GM21717 (cell line): ENCODE measurements around the gene RNGTT.
"Not testable (repeated sequence)": the region's sequence is repeated elsewhere in the genome, so short reads cannot be mapped to it uniquely, and the experiment has no call there.

ENCODE experiments used
- ATAC-seq: cut with Tn5 transposase; IDR thresholded peaks from one replicate; pipeline ENCODE4 v1.9.1; 2021; ENCODE audit warnings: mild to moderate bottlenecking, moderate library complexity; ENCODE audit not compliant: unreplicated experiment

RNGTT gene

DNA sequence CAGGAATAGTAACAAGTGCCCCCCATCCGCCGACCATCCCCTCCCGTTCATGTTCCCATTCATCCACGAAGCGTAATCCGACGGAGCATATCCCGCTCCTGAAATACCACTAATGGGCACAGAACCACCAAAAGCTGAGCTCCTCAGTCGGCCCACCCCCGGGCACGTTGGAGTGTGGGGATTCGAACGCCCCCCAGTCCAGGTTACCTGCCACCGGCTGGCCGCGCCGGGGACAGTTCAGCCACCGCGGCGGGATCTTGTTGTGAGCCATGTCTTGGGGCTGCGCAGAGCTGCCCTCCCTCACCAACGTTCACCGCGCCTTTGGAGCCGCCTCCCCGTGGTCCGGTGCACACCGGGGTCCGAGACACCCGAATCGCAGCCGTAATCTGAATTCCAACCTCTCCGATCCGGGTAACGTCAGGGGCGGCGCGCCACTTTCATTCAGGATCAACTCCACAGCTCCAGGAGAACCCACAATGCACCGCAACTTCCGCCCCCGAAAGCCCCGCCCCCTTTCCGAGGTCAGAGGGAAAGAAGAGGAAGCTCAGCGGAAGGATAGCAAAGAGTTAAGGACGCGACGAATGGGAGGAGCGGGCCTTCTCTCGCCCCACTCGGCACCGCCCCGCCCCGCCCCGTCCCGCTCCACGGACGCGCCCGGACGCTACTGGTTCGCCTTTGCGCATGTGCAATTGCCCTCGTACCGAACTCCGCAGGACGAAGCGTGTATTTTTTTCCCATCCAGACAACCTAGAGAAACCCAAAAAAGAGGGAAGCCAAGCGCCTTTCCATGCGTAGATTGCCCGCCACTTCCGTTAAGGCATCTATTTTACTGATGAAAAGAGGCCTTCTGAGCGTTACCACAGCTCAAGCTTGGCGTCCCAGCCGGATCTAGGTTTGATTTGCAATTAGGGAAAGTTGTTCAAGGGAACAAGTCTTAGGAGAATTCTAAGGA is at the start of gene RNGTT:
Gene RNGTT, minus strand, starts transcription at position 480 of the 952 bp plus-strand sequence. Its CDS starts 209 bp downstream, at position 271.
- ATAC-seq: peak; percentile 95

DNA sequence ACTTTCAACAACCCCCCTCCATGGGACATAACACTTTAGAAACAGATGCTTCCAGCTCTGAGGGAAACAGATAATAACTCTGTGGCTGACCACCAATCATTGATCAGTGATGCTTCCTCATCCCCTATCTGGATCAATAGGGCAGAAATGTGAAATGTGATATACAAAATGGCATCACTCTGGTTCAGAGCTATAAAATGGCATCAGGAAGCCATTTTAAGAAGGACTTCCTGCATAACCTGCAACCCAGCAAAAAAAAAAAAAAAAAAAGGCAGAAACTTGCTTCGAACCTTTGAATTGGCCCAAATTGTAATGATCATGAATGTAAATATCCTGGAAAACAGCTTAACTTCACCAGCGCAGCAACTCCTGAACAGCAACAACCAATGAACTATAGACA is 48.0 kb upstream of the RNGTT start:
- ATAC-seq: no peak

DNA sequence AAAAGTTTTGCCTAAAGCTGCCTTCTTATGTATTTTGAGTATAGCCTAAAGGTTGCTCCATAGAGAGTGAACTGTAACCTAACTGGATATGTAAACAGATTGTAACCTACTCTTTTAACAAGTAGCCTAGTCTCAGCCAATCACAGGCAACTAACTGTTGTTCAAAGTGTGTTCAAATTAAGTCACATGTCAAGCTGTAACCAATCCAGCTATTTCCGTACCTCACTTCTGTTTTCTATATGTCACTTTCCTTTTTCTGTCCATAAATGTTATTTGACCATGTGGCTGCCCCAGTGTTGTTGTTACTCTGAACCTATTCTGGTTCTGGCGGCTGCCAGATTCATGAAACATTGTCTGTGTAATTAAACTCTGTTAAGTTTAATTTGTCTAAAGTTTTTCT is 47.4 kb upstream of the RNGTT start:
- no peak for ATAC-seq

DNA sequence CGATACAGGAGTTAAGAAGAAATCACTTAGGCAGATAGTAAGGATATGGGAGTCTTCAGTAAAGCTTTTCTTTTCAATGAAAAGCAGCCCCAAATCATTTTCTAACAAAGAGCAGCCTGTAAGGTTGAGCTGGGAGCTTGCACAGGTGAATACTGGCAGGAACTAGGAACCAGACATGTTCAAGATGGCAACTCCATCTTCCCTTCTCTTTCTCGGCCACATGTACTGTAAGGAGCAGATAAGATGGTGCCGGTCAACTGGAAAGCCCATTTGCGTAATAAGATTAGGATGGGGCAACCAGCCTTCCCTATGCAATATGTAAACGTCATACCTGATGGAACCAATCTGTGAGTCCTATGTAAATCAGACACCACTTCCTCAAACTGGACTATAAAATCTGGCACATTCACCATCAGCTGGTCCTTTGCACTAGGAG is 46.2 kb upstream of the RNGTT start:
- no peak for ATAC-seq

DNA sequence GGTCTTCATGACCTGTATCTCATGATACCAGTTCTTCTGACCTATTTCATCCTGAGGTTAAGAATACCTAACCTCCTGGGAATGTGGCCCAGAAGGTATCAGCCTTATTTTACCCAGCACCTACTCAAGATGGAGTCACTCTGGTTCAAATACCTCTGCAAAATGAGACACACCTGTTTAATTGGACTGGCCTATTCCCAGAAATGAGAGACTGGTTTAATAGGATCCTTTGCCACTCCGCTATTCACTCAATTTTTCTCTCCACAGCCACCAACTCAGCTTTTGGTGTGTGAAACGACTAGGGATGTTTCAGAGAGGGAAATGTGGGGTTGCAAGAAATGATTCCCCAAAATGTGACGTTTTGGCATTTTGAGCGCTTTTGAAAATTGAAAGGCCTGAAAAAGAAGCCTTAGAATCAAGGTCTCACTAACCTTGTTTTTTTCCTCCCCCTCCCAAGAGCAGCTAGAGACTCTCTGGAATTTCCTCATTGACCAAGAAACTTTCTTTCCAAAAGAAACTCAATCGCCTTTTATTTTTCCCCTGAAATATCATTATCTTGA is 45.5 kb upstream of the RNGTT start:
- ATAC-seq: no peak

DNA sequence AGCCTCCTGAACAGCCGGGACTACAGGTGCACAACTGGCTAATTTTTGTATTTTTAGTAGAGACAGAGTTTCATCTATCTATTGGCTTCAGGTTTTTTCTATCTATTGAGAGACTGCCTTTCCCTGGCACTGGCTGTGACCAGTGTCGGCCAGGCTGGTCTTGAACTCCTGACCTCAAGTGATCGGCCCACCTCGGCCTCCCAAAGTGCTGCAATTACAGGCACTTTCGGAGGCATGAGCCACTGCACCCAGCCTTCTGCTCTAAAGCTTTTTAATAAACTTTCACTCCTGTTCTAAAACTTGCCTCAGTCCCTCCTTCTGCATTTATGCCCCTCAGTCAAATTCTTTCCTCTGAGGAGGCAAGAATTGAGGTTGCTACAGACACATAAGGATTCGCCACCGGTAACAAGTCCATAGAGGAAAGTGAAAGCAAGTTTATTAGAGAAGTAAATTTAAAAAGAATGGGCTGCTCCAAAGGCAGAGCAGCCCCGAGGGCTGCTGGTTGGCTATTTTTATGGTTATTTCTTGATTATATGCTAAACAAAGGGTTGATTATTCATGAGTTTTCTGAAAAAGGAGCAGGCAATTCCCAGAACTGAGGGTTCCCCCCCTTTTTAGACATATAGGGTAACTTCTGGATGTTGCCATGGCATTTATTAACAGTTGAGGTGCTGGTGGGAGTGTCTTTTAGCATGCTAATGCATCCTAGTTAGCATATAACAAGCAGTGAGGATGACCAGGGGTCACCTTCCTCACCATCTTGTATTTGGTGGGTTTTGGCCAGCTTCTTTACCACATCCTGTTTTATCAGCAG is 44.8 kb upstream of the RNGTT start:
- no peak for ATAC-seq

DNA sequence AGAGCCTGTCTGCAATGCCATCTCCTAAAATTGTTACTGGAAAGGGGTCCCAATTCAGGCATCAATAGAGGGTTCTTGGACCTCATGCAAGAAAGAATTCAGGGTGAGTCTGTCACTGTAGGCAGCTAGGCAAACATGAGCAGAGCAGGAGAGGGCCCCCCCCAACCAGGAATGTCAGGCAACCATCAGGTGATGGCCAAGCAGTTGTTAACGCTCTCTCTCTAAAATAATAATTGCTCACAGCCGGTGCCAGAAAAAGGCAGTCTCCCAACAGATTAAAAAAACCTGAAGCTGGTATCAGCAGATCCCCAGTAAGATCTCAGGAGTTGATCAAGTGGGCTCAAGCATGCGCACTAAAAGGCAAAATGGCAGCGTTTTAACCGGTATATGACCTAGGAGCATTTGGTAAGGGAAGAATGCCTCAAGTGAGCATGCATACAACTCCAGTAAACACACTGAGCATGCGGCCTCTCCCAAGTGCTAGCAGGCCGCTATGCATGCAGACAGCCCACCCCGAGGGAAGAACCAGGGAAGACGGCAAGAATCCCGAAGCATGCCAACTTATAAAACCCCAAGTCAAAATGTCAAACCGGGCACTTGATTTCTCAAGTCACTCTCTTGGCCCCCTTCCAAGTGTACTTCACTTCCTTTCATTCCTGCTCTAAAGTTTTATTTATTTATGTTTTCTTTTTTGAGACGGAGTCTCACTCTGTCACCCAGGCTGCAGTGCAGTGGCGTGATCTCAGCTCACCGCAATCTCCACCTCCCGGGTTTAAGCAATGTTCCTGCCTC is 44.0 kb upstream of the RNGTT start:
- ATAC-seq: no peak

DNA sequence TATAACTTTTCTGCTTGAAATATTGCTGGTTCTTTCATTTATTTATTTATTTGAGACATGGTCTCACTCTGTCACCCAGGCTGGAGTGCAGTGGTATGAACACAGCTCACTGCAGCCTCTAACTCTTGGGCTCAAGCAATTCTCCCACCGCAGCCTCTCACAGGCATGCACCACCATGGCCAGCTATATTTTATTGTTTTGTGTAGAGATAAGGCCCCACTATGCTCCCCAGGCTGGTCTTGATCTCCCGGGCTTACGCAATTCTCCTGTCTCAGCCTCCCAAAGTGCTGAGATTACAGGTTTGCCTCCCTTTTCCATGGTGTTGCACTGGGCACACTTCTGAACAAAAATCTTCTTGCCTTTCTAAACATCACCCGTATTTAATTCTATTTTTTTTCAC is 39.1 kb upstream of the RNGTT start:
- no peak for ATAC-seq

DNA sequence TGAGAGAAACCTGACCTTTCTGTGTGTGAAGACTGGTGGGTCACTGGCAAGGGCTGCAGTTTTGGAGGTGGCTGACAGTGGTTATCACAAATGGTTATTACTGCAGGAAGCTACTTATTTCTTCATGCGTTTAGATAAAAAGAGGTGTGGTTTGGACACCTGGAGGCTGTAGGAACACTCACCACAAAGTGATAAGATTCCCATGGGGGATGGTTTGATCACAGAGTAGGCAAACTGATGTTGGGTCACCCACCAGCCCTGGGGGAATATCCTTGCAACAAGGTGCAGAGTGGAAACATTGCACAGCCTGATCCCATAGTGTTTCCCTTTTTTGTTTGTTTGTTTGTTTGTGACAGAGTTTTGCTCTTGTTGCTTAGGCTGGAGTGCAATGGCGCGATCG is 33.9 kb upstream of the RNGTT start:
- no peak for ATAC-seq

DNA sequence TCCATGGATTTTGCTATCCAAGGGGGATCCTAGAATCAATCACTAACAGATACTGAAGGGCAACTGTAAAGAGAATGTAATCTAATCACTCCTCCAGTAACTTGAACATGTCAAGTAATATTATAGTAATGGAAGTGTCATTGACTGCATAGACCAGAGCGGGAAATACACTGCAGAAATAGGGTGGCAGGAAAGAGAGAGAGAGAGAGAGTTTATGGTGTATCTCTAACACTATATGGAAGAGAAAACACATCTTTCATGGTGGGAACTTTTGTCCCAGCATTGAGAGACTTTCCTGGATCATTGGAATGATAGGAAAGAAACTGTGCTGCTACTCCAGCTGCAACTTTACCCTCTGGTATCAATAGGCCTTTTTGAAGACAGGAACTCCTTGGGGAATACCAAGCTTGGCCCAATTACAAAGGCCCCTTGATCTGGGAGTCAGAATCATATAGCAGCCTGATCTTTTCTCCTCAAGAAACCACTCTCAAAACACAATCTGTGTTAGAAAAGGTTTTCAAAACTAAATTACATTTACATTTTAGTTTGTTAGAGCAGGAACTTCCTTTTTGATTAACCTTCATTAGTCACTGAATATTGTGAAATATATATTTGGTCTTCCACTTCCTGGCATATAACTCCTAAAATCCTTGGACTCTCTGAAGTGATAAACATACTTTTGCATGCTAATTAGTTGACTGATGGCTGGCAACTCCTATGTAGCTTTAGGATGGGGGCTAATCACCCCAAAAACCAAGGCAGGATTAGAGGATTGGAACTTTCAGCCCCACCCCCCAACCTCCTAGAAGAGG is 29.5 kb upstream of the RNGTT start:
- ATAC-seq: no peak

DNA sequence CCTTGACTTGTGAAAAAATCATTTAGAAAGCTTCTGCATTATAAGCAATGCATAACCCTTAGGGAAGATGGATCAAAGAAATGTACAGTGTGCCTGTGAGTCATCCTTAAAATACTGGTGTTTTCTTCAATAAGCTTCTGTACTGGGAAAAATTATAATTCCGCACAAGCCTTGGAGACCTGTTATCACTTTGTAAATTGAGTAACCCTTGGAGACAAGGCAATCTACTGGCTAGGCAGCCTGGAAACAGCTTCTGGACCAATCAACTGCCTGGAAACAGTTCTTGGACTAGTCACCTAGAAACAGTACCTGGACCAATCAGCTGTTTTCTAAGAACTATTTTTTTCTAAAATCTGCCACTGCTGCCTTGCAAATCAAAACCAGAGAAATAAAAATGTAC is 25.8 kb upstream of the RNGTT start:
- no peak for ATAC-seq

DNA sequence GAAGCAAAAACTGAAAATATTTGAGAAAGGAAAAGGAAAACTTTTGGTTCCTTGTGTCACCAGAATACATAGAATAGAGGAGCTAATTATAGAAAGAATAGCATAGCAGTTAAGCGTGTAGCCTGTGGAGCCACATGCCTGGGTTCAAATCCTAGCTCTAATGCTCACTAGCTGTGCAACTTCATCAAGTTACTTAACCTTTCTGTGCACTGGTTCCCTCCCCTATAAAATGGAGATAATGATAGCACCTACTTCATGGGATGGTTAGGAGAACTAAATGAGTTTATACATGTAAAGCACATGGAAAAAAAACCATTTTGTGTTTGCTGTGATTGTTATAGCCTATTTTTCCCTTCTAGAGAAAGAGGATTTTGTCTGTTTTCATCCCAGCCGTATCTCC is 24.5 kb upstream of the RNGTT start:
- ATAC-seq: no peak

DNA sequence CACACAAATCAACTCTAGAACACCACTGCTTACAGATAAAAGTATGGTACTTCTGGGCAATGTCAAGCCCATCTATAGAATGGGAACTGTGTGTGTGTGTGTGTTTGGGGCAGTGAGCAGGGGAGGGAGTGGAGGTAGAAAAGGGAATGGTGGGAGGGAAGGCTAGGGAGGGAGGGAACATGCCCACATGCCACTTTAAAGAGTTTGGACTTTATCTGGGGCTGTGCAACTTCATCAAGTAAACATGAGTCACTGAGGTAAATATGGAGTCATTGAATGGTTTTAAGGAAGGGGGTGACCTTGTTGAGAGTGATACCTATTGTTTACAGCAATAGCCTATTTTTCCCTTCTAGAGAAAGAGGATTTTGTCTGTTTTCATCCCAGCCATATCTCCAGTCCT is 22.5 kb upstream of the RNGTT start:
- no peak for ATAC-seq

DNA sequence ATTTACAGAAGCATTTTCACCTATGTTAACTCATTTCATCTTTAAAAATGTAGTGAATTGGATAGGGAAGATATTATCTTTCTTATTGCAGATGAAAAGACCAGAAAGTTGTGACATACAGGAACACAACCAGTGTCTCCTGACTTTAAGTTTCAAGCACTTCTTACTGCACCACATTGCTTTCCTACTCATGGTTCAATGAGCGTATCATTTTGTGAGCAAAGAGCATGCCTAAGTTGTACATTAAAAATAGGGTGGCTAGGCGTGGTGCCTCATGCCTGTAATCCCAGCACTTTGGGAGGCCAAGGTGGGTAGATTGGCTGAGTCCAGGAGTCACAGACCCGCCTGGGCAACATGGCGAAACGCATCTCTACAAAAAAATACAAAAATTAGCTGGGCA is 21.2 kb upstream of the RNGTT start:
- no peak for ATAC-seq

DNA sequence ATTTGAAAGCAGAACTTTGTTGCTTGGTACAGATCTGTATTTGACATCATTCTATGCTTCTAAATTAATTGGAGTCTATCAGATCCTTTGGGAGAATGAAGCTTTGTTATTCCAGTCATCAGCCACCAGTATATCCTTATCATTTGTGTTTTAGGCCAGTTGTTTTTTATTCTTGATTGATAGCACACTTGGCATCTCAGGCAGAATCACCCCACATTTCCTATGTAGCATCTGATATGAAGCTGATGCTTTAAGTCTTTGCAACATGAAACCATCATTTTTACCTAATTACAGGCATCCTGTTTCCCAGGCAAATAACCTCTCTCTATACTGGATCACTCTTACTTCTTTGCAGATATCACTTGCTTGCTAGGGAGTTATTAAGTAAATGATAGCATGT is 20.7 kb upstream of the RNGTT start:
- no peak for ATAC-seq

DNA sequence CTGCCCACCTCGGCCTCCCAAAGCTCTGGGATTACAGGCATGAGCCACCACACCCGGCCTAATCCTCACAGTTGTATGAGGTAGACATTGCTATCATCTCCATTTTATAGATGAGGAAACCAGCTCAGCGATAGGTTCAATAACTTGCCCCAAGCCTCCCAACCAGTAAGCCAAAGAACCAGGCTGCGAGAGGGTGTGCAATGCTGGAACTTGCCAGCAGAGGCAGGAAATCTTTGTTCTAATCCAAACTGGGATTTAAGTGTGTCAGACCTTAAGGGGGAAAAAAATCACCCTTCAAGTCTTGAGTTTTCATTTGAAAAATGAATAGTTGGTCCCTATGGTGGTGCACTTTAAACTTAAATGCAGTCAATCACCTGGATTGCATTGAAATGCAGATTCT is 20.1 kb upstream of the RNGTT start:
- ATAC-seq: no peak

DNA sequence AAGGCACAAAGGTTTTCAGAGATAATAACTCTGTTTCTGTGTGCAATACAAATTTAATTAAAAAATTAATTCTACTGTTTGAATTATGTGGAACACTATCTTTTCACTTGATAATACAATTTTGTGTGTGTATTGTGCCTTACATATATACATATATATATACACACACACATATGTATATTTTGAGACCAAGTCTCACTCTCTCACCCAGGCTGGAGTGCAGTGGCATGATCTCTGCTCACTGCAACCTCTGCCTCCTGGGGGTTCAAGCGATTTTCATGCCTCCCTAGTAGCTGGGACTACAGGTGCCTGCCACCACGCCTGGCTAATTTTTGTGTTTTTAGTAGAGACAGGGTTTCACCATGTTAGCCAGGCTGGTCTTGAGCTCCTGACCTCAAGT is 19.7 kb upstream of the RNGTT start:
- not testable (repeated sequence) for ATAC-seq

DNA sequence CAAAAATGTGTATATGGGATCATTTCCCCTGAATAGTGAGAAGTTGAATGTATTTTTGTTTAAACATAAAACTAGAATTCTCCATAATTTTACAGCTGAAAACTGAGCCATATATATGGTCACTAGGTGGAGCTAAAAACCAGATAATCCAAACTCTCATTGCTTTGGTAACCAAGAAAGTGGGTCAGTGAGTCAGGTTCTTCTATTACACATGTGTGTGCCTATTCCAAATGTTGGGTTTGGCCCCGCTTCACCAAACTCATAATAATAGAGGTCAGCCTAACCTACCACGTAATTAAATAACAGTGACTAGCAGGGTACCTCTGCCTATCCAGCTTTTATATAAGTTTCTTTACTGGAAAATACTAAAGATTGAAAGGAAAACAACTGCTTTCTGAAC is 19.3 kb upstream of the RNGTT start:
- ATAC-seq: peak; percentile 67

DNA sequence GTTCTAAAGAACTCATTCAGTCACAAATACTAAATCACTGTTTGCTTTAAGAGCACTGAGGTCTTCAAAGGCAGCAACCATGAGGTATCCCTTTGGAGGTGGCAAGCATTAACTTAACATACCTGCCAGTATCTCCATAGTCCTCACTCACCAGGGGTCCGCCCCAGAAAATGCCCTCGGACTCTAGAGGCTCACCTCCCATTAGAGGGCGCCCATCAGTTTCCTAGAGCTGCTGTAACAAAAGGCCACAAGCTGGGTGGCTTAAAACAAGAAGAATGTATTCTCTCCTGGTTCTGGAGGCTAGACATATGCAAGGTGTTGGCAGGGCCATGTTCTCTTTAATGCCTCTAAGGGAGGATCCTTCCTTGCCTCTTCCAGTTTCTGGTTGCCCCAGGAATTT is 12.0 kb upstream of the RNGTT start:
- no peak for ATAC-seq
